HL-60 (cell line): ENCODE results near the gene CRBN.

Experiments used
- CTCF ChIP-seq: IDR thresholded peaks from one replicate; pipeline ENCODE4 v1.5.1; 2011; ENCODE audit warnings: low read length, control low read depth, inconsistent platforms; ENCODE audit not compliant: insufficient read depth
- GABPA ChIP-seq: IDR thresholded peaks from 2 replicates; pipeline ENCODE4 v1.6.1; 2012; ENCODE audit warnings: low read depth
- POLR2AphosphoS5 ChIP-seq: IDR thresholded peaks from 2 replicates; pipeline ENCODE4 v1.6.1; 2012; ENCODE audit warnings: low read depth
- REST ChIP-seq: IDR thresholded peaks from 2 replicates; pipeline ENCODE4 v1.6.1; 2012; ENCODE audit warnings: low read depth; ENCODE audit not compliant: insufficient replicate concordance

DNA sequence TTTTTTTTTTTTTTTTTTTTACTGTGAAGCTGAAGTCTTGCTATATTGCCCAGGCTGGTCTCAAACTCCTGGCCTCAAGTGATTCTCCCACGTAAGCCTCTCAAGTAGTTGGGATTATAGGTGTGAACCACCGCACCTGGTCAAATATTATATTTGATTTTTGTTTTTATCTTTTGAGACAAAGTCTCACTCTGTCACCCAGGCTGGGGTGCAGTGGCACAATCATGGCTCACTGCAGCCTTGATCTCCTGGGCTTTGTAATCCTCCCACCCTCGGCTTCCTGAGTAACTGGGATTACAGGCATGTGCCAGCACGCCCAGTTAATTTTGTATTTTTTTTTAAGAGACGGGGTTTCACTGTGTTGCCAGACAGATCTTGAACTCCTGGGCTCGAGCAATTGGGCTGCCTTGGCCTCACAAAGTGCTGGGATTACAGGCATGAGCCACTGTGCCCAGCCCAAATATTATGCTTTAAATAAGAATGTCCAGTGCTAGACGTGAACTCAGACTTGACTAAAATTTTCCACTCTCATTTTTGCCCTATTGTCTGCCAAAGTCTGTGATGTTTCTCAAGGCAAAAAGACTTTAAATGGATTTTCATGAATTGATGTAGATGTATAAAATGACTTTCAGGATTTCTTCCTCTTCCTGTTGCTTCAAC, 33.4 kb upstream of the CRBN start:
- TF ChIP-seq CTCF = no peak
- no peak for TF ChIP-seq POLR2AphosphoS5
- no peak for TF ChIP-seq GABPA
- no peak for TF ChIP-seq REST
